HepG2 (cell line): ENCODE results near the gene FAM210A. TPM values are rescaled to one million over a fixed set of nuclear protein-coding genes. Genes with fewer than 3 reads are reported as not detected.

Experiments
- ATAC-seq: fragments of 200-7000 bp; cut with Tn5 transposase; 3 replicates; pipeline ENCODE4 v1.9.1; 2020; ENCODE audit warnings: mild to moderate bottlenecking, moderate library complexity
- BruUV-seq: library from RNA; stranded (reverse); fragments of 400-500 nt; replicated peaks from 2 replicates; lab custom pipeline; 2021; lab: Mats Ljungman, UMichigan
- CTCF ChIA-PET: fragments of 300-600 bp; formaldehyde crosslinking; extraction: SDS; loops from one replicate; lab custom pipeline; 2021; ENCODE audit warnings: low total read pairs, inconsistent platforms, low intra/inter-chr PET ratio; lab: Yijun Ruan, JAX
- POLR2A ChIA-PET: fragments of 350-600 bp; sonication (Branson Sonifier 250); formaldehyde crosslinking; loops from one replicate; lab custom pipeline; 2020; ENCODE audit warnings: antibody characterized with exemption, inconsistent platforms; lab: Yijun Ruan, JAX
- DNase-seq: peaks from one replicate; pipeline ENCODE4 v3.0.0-alpha.2; 2015; ENCODE audit warnings: low spot score
- FAIRE-seq: peaks from 3 replicates; lab custom pipeline; 2011; peaks lifted over from hg19 to GRCh38; lab: Jason Lieb, UNC
- H2AFZ ChIP-seq: one replicate; pipeline ENCODE4 v1.6.1; 2011; ENCODE audit warnings: low read length, inconsistent platforms
- H3K27ac ChIP-seq: fragments of 300-600 bp; 3 replicates; pipeline ENCODE4 v1.8.0; 2011; ENCODE audit warnings: mixed run types, mild to moderate bottlenecking, mixed read lengths, low read length, inconsistent platforms; ENCODE audit not compliant: insufficient read depth; ENCODE audit errors: extremely low read length
- H3K27me3 ChIP-seq, 2 experiments: fragments of 200-600 bp in 1 of 2; 2 replicates in 1 of 2; 3 replicates in 1 of 2; pipeline versions ENCODE4 v1.6.0 to v1.8.0; 2011; ENCODE audit warnings: low read length in 2 of 2, mild to moderate bottlenecking in 2 of 2, moderate library complexity in 2 of 2, inconsistent platforms in 1 of 2; ENCODE audit not compliant: insufficient read depth in 2 of 2, control insufficient read depth in 1 of 2
- H3K36me3 ChIP-seq, 2 experiments: fragments of 200-600 bp in 1 of 2; replicated peaks in 1 of 2; 2 replicates in 1 of 2; 3 replicates in 1 of 2; pipeline versions ENCODE4 v1.5.1 to v1.8.0; 2011; ENCODE audit warnings: low read length in 2 of 2, inconsistent platforms in 1 of 2; ENCODE audit not compliant: insufficient read depth in 2 of 2, control insufficient read depth in 1 of 2
- H3K4me1 ChIP-seq: 2 replicates; pipeline ENCODE4 v1.5.1; 2012; ENCODE audit warnings: low read length, inconsistent platforms; ENCODE audit not compliant: insufficient read depth
- H3K4me2 ChIP-seq: 2 replicates; pipeline ENCODE4 v1.6.0; 2011; ENCODE audit warnings: low read depth, low read length, inconsistent platforms
- H3K4me3 ChIP-seq, 3 experiments: fragments of 200-600 bp in 1 of 3; sonication (generic), shearing (Covaris generic) in 1 of 3; replicated peaks in 1 of 3; 2 replicates each; pipeline ENCODE4 v1.5.1; 2011 to 2016; ENCODE audit warnings: low read length in 3 of 3, inconsistent platforms in 2 of 3, low read depth in 2 of 3, mild to moderate bottlenecking in 2 of 3, control low read depth in 1 of 3, mixed read lengths in 1 of 3; ENCODE audit not compliant: insufficient read depth in 1 of 3
- H3K79me2 ChIP-seq: one replicate; pipeline ENCODE4 v1.6.1; 2011; ENCODE audit warnings: low read length, inconsistent platforms; ENCODE audit not compliant: insufficient read depth
- H3K9ac ChIP-seq: 2 replicates; pipeline ENCODE4 v1.6.0; 2011; ENCODE audit warnings: mild to moderate bottlenecking, low read depth, low read length, inconsistent platforms; ENCODE audit not compliant: insufficient read depth
- H3K9me3 ChIP-seq: 2 replicates; pipeline ENCODE4 v1.5.1; 2012; ENCODE audit warnings: mild to moderate bottlenecking, low read length
- H4K20me1 ChIP-seq: 2 replicates; pipeline ENCODE4 v1.6.0; 2011; ENCODE audit warnings: inconsistent platforms, mild to moderate bottlenecking, low read length, moderate library complexity; ENCODE audit not compliant: insufficient read depth
- AGO1 ChIP-seq: fragments of 200-400 bp; formaldehyde crosslinking; IDR thresholded peaks from 2 replicates; pipeline ENCODE4 v1.6.1; 2017; ENCODE audit warnings: mild to moderate bottlenecking, low read depth, low read length, moderate library complexity; ENCODE audit not compliant: poor library complexity, severe bottlenecking
- CREB1 ChIP-seq, 2 experiments: fragments of 450-650 bp in 1 of 2; IDR thresholded peaks; 2 replicates each; pipeline ENCODE4 v1.6.1; 2016 to 2017; ENCODE audit warnings: control low read depth in 1 of 2, mild to moderate bottlenecking in 1 of 2, missing compliant biosample characterization in 1 of 2, missing genetic modification characterization in 1 of 2
- ERF ChIP-seq: IDR thresholded peaks from 2 replicates; pipeline ENCODE4 v1.6.1; 2018; ENCODE audit warnings: missing biosample characterization, missing genetic modification reagents
- FOXO1 ChIP-seq: sonication (generic); formaldehyde crosslinking; IDR thresholded peaks from 2 replicates; pipeline ENCODE4 v1.4.0; 2020; ENCODE audit warnings: missing genetic modification reagents
- HMGXB4 ChIP-seq, 2 experiments: sonication (generic) in 1 of 2; formaldehyde crosslinking in 1 of 2; IDR thresholded peaks; 2 replicates each; pipeline versions ENCODE4 v1.4.0 to v1.6.1; 2018 to 2020; ENCODE audit warnings: missing genetic modification reagents in 2 of 2, borderline replicate concordance in 1 of 2, low read depth in 1 of 2, mild to moderate bottlenecking in 1 of 2, missing biosample characterization in 1 of 2
- MAZ ChIP-seq, 2 experiments: sonication (generic) in 1 of 2; formaldehyde crosslinking in 1 of 2; IDR thresholded peaks; 2 replicates each; pipeline versions ENCODE4 v1.5.0 to v1.6.1; 2012 to 2020; ENCODE audit warnings: low read depth in 2 of 2, mild to moderate bottlenecking in 2 of 2, borderline replicate concordance in 1 of 2, improper control_type of control experiment in 1 of 2, low read length in 1 of 2, missing genetic modification reagents in 1 of 2, moderate library complexity in 1 of 2
- MIXL1 ChIP-seq: IDR thresholded peaks from 2 replicates; pipeline ENCODE4 v1.6.1; 2016
- RAD21 ChIP-seq: fragments of 450-650 bp; formaldehyde crosslinking; IDR thresholded peaks from 2 replicates; pipeline ENCODE4 v1.5.0; 2020; ENCODE audit warnings: mild to moderate bottlenecking
- SMC3 ChIP-seq: IDR thresholded peaks from 2 replicates; pipeline ENCODE4 v1.6.1; 2011; ENCODE audit warnings: low read length, improper control_type of control experiment
- SNAPC5 ChIP-seq: sonication (generic); formaldehyde crosslinking; IDR thresholded peaks from 2 replicates; pipeline ENCODE4 v1.8.1; 2023; ENCODE audit warnings: mild to moderate bottlenecking, missing genetic modification reagents, borderline replicate concordance
- SRSF1 ChIP-seq: fragments of 200-400 bp; formaldehyde crosslinking; optimal IDR thresholded peaks from 2 replicates; pipeline ENCODE3; 2017; ENCODE audit warnings: mild to moderate bottlenecking, low read depth, low read length, moderate library complexity
- TCF7 ChIP-seq: sonication (generic); IDR thresholded peaks from 2 replicates; pipeline ENCODE4 v1.6.1; 2016; ENCODE audit warnings: antibody characterized with exemption, low read depth
- ZEB1 ChIP-seq: IDR thresholded peaks from 2 replicates; pipeline ENCODE4 v1.6.1; 2012; ENCODE audit warnings: mild to moderate bottlenecking, low read depth, inconsistent platforms; ENCODE audit not compliant: insufficient replicate concordance
- ZFP36 ChIP-seq: fragments of 150-350 bp; IDR thresholded peaks from 2 replicates; pipeline ENCODE4 v1.6.1; 2018; ENCODE audit warnings: borderline replicate concordance, low read length, low read depth; ENCODE audit not compliant: partially characterized antibody
- ZMAT5 ChIP-seq: sonication (generic); formaldehyde crosslinking; IDR thresholded peaks from 2 replicates; pipeline ENCODE4 v1.5.0; 2020; ENCODE audit warnings: mild to moderate bottlenecking, low read depth, missing genetic modification reagents, borderline replicate concordance
- ZNF383 ChIP-seq: sonication (generic); formaldehyde crosslinking; IDR thresholded peaks from 2 replicates; pipeline ENCODE4 v1.4.0; 2020; ENCODE audit warnings: missing genetic modification reagents, mild to moderate bottlenecking, borderline replicate concordance
- ZNF550 ChIP-seq: sonication (generic); formaldehyde crosslinking; IDR thresholded peaks from 2 replicates; pipeline ENCODE4 v1.4.0; 2020; ENCODE audit warnings: mild to moderate bottlenecking, missing genetic modification reagents, borderline replicate concordance
- ZNF556 ChIP-seq: sonication (generic); formaldehyde crosslinking; IDR thresholded peaks from 2 replicates; pipeline ENCODE4 v1.4.0; 2020; ENCODE audit warnings: mild to moderate bottlenecking, missing genetic modification reagents, borderline replicate concordance
- ZNF607 ChIP-seq: sonication (generic); formaldehyde crosslinking; IDR thresholded peaks from 2 replicates; pipeline ENCODE4 v1.5.1; 2020; ENCODE audit warnings: missing genetic modification reagents, mild to moderate bottlenecking, borderline replicate concordance
- ZZZ3 ChIP-seq: sonication (generic); formaldehyde crosslinking; IDR thresholded peaks from 2 replicates; pipeline ENCODE4 v1.4.0; 2020; ENCODE audit warnings: missing genetic modification reagents, mild to moderate bottlenecking, borderline replicate concordance
- WGBS: methylation state at CpG from one replicate; pipeline ENCODE4 v1.1.6; 2017; ENCODE audit warnings: low lambda C conversion rate; 5-methylcytosine and 5-hydroxymethylcytosine counted together
- in situ Hi-C: cut with HindIII; loops from 2 replicates; pipeline ENCODE4 v1.10.0; 2017; ENCODE audit warnings: low pct_unique_long_range_greater_than_20kb; ENCODE audit not compliant: extremely low pct_ligation_motif_present
- intact Hi-C: fragments of 100-400 bp; cut with micrococcal nuclease; formaldehyde crosslinking; loops from one replicate; pipeline ENCODE4 v1.10.0; 2022; ENCODE audit not compliant: unreplicated experiment
- polyA plus RNA-seq, 8 experiments: library from polyadenylated mRNA; depleted of rRNA in 3 of 8; stranded (reverse) in 7 of 8; unstranded in 1 of 8; fragments of >200 nt; fragmentation: Illumina TruSeq in 4 of 8; extraction: Trizol in 4 of 8; gene quantifications; 2 replicates each; pipeline versions ENCODE4 v1.2.1 to v1.2.3, GENCODE V29; 2011 to 2016; ENCODE audit warnings: low read depth in 4 of 8, missing spikeins in 1 of 8, mixed read lengths in 1 of 8; ENCODE audit not compliant: insufficient read depth in 1 of 8
- total RNA-seq, 5 experiments: library from RNA; depleted of rRNA; stranded (reverse); fragments of >200 nt; fragmentation: Illumina TruSeq; extraction: Trizol; gene quantifications; 2 replicates each; pipeline ENCODE4 v1.2.3, GENCODE V29; 2016; ENCODE audit warnings: low read depth in 1 of 5

The FAM210A gene
- total and polyA plus RNA-seq, 2 of the 13 experiments (the other 11 are each of a cell fraction or from before 2014, with no cell fraction given): 33.2 to 37.5 TPM

GRCh38 chr18:13629841-13630715 is 96.3 kb downstream of the FAM210A start:
- CTCF ChIA-PET: interaction anchor here (0.8 to 1.5 kb wide), 4 partner anchors 72 to 627 kb away, joined by 4 to 9 read pairs (median 6); no protein-coding TSS in a partner anchor
- Histone ChIP-seq H3K9me3 (no peaks in the 10 kb centered on the region), H3K79me2 (no peaks in the 10 kb centered on the region), H3K4me1 (peaks cover 5% of the 10 kb centered on the region), H3K36me3 (no peaks in the 10 kb centered on the region), H3K9ac (no peak overlapping the region), H2AFZ (no peak overlapping the region), H4K20me1 (no peaks in the 10 kb centered on the region), H3K27me3 (no peaks in the 10 kb centered on the region), H3K27ac (no peak overlapping the region), H3K4me3 (no peak overlapping the region), H3K4me2 (no peak overlapping the region)
- peak; percentile 67 for DNase-seq
- intact Hi-C loops (loop anchor here (1.0 to 5.0 kb wide), 5 partner anchors 73 to 638 kb away; partner anchors contain the start of genes CEP192 and LDLRAD4), in situ Hi-C loops (loop anchor here (5.0 to 25.0 kb wide), 4 partner anchors 73 to 618 kb away; partner anchors contain the start of gene LDLRAD4)
- peak; percentile 93 for FAIRE-seq
- BruUV-seq: no TSS peak
- ATAC-seq: peak; percentile 95
- POLR2A ChIA-PET: interaction anchor here (1.0 kb wide), 1 partner anchor 490 kb away, joined by 4 read pairs; no protein-coding TSS in a partner anchor
- 57% methylated on average over 7 of the region's 8 CpGs for WGBS
- TF ChIP-seq ERF (CRISPR knock-in tag): no peak
- TF ChIP-seq TCF7: no peak
- no peak for TF ChIP-seq ZNF556 (CRISPR knock-in tag)
- TF ChIP-seq ZNF383 (CRISPR knock-in tag): no peak
- no peak for TF ChIP-seq FOXO1 (CRISPR knock-in tag)
- no peak for TF ChIP-seq MIXL1 (CRISPR knock-in tag)
- TF ChIP-seq ZNF607 (CRISPR knock-in tag): no peak
- no peak for TF ChIP-seq ZNF550 (CRISPR knock-in tag)
- no peak for TF ChIP-seq CREB1 (IDR thresholded peaks at IDR 0.05)
- TF ChIP-seq CREB1 (CRISPR knock-in tag; IDR thresholded peaks at IDR 0.05): no peak
- TF ChIP-seq SRSF1: no peak
- peak; percentile 77 for TF ChIP-seq RAD21 (CRISPR knock-in tag)
- TF ChIP-seq ZEB1: no peak
- TF ChIP-seq SMC3: peak; percentile 88
- TF ChIP-seq AGO1: no peak
- TF ChIP-seq ZFP36: no peak
- TF ChIP-seq MAZ (IDR thresholded peaks at IDR 0.05; ENCODE audit: borderline replicate concordance, low read depth, low read length): no peak
- TF ChIP-seq MAZ (CRISPR knock-in tag; IDR thresholded peaks at IDR 0.05; ENCODE audit: low read depth): no peak
- TF ChIP-seq HMGXB4 (CRISPR knock-in tag; IDR thresholded peaks at IDR 0.05; ENCODE audit: borderline replicate concordance in 1 of 2, low read depth in 1 of 2): 0 out of 4 replicates have a peak, but pooled peaks of 1 of the 2 experiments have one; percentile 39
- no peak for TF ChIP-seq ZZZ3
- TF ChIP-seq SNAPC5 (CRISPR knock-in tag): no peak
- no peak for TF ChIP-seq ZMAT5 (CRISPR knock-in tag)
